NCI-H1694 (cell line): ENCODE measurements around the gene PITPNM1.
"Not testable (repeated sequence)": the region's sequence is repeated elsewhere in the genome, so short reads cannot be mapped to it uniquely, and the experiment has no call there.

ENCODE experiments used
- DNase-seq: peaks from one replicate; lab custom pipeline; 2025; lab: John Stamatoyannopoulos, UW

The PITPNM1 gene

GRCh38 chr11:67466367-67466766 is 38.8 kb downstream of the PITPNM1 start:
- no peak for DNase-seq

DNA sequence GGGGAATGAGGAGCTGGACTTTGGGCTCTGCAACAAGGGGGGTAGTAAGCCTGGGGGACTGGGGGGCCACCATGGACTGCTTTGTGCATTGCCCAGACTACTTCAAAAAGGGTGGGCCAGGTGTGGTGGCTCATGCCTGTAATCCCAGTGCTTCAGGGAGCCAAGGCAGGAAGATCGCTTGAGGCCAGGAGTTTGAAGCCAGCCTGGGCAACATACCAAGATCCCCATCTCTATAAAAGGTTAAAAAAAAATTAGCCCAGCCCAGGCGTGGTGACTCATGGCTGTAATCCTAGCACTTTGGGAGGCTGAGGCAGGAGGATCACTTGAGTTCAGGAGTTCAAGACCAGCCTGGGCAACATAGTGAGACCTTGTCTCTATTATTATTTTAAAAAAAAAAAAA is 39.6 kb downstream of the PITPNM1 start:
- not testable (repeated sequence) for DNase-seq

DNA sequence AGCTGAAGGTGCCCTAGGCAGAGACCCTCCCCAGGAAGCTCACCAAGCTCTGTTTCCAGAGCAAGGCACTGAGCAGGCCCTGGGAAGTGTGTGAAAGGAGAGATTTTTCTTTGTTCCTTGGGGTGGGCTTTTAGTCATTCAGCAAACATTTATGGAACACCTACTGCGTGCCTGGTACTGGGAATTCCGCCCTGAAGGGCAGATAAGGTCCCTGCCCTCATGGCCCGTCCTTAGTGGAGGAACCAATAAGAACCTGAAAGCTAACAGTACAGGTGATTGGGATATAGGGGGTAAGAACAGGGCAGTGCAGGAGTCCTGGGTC is 40.0 kb downstream of the PITPNM1 start:
- no peak for DNase-seq

GRCh38 chr11:67464411-67465188 is 40.6 kb downstream of the PITPNM1 start:
- peak; percentile 3 for DNase-seq

DNA sequence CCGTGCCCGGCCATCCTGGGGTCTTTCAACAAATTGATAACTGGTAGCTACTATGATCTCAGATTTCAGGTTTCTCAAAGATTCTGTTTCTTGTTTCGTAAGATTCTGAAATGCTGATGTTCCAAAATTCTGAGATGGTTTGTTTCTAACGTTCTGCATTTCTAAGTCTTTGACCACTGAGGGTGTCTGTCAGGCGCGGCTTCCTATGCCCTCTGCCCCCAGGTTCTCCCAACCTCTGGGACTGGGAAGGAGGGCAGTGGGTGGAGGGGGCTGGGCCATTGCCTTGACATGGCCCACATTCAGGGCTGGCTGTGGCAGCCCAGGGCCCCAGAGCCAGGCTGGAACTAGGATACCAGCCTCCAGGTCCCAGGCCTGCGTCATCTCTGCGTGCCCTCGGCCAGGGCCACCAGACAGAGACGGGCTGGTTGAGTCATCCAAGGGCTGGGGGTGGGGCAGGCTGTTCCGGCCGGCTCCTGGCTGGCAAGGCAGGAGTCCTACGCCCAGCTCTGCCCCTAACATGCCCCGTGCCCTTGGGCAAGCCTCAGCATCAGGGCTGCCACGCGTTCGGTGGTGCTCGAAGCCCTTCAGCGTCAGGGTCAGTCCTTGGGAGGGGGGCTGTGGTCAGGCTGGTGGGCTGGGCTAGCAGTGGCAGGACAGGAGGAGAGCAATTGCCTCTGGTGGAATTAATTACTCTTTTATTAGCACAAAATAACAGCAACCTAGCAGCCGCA is 41.3 kb downstream of the PITPNM1 start:
- no peak for DNase-seq

GRCh38 chr11:67463186-67463585 is 42.0 kb downstream of the PITPNM1 start:
- no peak for DNase-seq

DNA sequence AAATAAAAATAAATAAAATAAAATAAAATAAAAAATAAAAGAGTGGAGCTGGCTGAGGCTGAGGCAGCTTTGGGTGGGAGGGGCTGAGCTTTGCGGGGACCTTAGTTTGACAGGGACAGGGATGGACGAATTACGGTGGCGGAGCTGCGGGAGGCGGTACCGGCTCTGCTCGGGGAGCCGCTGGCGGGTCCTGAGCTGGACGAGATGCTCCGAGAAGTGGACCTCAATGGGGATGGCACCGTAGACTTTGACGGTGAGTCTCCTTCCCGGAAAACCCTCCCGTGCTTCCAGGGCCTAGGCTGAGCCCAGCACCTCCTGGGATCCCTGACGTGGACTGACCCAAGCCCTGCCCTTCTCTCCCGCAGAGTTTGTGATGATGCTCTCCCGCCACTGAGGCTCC is 46.9 kb downstream of the PITPNM1 start:
- no peak for DNase-seq

GRCh38 chr11:67457453-67457852 is 47.7 kb downstream of the PITPNM1 start:
- DNase-seq = no peak

GRCh38 chr11:67456068-67456705 is 49.0 kb downstream of the PITPNM1 start:
- no peak for DNase-seq

DNA sequence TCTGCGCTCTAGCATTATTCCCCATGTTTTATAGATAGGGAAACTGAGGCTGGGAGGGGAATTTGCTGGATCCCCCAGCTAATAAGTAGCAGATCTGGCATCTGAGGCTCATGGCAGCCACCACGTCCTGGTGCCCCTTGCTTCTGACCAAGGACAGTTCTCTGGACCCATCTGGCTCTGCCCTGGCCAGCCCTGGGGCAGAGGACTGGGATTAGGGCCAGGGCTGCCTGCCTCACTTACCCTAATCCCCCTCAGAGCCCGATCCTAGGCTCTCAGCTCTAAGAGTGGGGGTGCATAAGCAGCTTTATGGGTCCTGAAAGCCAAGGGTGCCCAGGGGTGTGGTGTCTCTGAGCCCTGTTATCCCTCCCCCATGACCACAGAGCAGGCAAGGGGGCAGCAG is 50.1 kb downstream of the PITPNM1 start, which contains the start of gene CABP4:
Gene CABP4, plus strand, starts transcription at position 301 of the 400 bp plus-strand sequence. Its CDS starts 70 bp downstream, at position 371.
- DNase-seq = no peak

GRCh38 chr11:67453816-67454732 is 51.1 kb downstream of the PITPNM1 start:
- no peak for DNase-seq

DNA sequence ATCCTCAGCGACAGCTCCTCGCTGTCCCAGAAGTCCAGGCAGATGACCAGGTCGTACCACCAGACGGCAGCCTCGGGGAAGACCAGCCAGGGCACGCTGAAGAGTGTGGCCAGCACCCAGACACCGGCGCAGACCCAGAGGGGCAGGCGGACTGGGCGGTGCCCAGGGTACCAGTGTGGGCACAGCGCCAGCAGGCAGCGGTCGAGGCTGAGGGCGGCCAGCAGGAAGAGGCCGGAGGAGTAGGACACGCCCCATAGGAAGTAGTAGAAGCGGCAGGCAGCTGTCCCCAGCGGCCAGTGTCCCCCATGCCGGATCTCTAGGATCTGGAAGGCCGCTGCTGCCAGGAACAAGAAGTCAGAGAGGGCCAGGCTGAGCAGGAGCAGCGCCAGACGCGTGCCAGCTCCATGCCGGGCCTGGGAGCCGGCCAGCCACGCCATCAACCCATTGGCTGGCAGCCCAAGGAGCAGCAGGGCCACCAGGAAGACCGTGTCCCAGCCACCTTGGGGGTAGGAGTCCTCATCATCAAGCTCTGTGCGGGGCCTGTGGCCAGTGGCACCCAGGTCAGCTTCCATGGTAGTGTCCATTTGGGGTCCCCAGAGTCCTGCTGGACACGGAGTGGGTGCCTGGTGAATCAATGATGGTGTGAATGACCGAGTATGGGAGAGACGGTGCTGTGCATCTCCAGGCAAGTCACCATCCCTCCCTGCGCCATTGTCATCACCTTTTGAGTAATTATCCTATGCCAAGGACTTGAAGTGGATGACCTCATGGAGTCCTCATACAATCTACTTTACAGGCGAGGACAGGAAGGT is 52.8 kb downstream of the PITPNM1 start, which contains the start of gene GPR152:
Gene GPR152, minus strand, starts transcription at position 589 of the 812 bp plus-strand sequence. Its CDS starts 5 bp downstream, at position 584.
- no peak for DNase-seq

GRCh38 chr11:67451658-67451976 is 53.5 kb downstream of the PITPNM1 start:
- DNase-seq = no peak

DNA sequence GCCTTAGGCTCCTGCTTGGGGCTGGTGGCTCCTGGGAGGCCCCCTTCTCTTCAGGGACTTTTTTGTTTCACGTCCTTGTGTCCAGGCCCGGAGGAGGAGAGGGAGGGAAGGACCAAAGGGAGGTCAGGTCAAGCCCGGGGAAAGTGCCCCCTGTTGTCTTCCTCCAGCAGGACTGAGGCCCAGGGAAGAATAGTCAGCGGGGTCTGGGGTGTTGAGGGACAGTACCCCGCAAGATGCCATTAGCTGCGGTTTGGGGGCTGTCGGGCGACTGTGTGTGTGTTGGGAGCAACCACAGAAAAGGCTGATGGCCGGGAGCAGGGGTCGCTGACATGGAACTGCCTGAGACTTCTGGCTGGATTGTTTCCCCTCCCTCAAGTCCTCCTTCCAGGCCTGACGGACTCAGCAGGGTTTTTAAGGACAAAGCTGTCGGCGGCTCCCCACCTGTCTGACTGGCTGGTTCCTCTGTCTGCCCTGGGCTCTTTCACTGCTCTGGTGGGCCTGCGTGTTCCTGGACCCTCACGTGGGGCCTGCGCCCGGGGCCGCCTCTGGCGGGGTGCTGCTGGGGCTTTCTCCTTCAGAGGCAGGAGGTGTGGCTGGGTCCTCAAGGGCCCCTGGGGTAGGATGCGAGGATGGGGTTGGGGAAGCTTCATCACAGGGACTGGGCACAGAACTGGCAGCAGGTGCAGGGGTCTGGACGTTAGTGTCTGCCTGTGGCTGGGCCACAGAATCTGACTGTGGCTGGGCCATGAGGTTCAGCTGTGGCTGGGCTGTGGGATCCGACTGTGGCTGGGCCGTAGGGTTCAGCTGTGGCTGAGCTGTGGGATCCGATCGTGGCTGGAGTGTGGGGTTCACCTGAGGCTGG is 54.1 kb downstream of the PITPNM1 start:
- DNase-seq = no peak

DNA sequence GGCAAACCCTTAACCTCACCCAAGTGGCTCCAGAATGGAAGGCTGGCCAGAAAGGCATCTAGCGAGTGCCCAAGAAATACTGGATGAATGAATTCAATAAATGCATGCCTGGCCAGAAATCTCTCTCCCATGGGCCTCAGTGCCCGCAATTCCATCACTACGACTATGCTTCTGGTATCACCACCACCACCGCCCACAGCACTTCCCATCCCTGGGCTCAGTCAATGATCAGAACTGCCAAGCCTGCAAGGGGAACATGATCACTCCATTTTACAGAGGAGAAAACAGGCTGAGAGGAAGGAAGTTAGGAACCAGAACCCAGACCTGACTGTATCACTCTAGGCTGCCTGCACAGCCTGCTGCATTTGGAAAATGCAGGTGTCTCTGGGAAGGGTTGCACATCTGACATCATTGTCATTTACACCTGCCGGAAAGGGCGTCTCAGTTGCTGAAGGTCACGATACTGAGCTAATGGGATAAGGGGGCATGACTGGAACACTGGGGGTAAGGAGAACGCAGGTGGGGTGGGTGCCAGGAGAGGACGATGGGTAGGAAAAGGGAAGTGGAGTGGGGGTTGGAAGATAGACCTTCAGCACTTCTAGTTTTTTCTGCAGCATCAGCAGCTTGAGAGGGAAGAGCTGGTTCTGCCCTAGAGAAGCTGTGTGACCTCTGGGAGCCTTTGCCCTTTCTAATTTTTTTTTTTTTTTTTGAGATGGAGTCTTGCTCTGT is 55.9 kb downstream of the PITPNM1 start:
- DNase-seq = no peak

DNA sequence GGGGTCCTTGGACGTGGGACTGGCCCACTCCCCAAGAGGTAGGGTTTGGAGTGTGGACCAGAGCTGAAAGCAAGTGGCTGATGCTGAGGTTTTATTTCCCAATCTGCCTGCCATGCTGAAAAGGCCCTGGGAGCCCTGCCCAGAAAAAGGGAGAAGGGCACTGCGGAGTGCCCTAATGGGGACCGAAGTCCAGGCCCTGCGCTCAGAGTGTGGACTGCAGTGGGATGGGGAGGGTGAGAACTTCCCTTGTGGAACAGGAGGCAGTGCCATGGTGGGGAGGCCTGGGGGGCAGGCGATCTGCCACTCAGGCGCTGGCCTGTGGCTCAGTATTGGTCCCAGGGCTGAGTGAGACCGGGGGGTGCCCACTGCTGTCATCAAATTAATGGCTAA is 56.9 kb downstream of the PITPNM1 start:
- no peak for DNase-seq

- DNase-seq = no peak
Measured at GRCh38 chr11:67445515-67445914, 59.6 kb downstream of the PITPNM1 start.

DNA sequence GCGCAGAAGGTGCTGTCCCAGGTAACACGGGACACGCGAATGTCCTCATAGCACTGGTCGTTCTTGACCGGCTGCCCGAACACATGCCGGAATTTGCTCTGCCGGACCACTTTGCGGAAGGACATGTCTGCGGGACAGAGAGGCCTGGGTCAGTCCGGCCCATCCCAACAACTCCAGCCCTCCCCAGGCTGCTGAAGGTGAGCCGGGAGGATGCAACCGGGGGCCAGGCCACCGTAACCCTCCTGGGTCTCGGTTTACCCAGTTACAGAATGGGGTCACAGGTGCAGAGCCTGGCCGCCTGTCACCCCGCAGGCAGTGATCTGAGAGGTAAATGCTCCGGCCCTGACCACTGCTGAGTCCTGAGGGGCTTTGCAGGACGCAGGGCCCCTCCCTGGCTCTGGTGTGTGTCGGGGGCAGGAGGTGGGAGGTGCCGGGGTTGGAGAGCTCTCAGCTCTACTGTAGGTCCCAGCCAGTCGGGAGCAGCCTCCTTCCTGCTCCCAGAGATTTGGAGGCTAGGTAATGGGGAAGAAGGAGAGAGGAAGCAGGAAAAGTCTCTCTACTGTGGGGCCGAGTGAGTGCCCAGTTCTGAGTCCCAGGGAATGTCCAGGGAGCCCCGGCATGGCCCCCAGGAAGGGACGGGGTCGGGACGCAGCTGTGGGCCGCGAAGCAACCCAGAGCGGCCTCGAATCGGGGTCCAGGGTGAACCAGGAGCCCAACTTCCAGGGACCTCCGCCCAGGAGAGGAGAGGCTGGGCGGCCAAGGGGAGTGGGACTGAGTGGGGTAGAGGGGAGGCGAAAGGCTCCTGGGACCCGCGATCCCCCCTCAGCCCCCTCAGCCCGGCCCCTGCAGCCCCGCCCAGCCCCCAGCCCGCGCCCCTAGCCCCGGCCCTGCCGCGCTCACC is 62.4 kb downstream of the PITPNM1 start:
- no peak for DNase-seq
